ENCODE results near the gene APLP1.

The APLP1 gene

DNA sequence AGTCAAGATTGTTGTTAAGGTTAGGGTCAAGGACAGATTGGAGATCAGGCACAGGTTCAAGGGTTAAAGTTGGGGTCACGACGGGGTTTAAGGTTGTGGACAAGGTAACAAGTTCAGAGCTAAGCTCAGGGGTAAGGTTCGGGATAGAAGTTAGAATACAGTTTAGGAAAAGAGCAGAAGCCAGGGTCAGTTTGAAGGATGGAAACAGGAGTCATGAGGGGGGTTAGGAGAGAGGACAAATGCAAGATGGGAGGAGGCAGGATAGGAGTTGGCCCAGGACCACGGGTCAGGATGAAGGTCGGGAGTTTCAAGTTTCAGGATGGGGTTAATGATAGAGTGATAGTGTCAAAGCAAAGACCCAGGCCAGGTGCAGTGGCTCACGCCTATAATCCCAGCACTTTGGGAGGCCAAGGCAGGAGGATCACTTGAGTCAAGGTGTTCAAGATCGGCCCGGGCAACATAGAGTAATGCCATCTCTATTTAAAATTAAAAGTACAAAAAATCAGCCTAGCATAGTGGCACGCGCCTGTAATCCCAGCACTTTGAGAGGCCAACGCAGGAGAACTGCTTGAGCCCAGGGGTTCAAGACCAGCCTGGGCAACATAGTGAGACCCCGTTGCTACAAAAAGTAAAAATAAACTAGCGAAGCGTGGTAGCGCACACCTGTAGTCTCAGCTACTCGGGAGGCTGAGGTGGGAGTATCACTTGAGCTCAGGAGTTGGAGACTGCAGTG, 23.7 kb upstream of the APLP1 start:
- Histone ChIP-seq H3K9ac (ENCODE audit: low read depth, low read length) (no peak overlapping the region), H3K27me3 (ENCODE audit: insufficient read depth, low read length) (peaks cover 75% of the 10 kb centered on the region), H3K4me1 (ENCODE audit: insufficient read depth, low read length) (peaks cover 3% of the 10 kb centered on the region; the same call in 1 of the 2 replicates), H3K4me3 (ENCODE audit: low read length) (peak overlapping the region; percentile 64; the same call in 1 of the 2 replicates), H3K9me3 (ENCODE audit: insufficient read depth, low read depth, low read length) (no peaks in the 10 kb centered on the region), H3K36me3 (ENCODE audit: insufficient read depth, low read depth, low read length) (no peaks in the 10 kb centered on the region), H3K27ac (ENCODE audit: low read length) (no peak overlapping the region)

DNA sequence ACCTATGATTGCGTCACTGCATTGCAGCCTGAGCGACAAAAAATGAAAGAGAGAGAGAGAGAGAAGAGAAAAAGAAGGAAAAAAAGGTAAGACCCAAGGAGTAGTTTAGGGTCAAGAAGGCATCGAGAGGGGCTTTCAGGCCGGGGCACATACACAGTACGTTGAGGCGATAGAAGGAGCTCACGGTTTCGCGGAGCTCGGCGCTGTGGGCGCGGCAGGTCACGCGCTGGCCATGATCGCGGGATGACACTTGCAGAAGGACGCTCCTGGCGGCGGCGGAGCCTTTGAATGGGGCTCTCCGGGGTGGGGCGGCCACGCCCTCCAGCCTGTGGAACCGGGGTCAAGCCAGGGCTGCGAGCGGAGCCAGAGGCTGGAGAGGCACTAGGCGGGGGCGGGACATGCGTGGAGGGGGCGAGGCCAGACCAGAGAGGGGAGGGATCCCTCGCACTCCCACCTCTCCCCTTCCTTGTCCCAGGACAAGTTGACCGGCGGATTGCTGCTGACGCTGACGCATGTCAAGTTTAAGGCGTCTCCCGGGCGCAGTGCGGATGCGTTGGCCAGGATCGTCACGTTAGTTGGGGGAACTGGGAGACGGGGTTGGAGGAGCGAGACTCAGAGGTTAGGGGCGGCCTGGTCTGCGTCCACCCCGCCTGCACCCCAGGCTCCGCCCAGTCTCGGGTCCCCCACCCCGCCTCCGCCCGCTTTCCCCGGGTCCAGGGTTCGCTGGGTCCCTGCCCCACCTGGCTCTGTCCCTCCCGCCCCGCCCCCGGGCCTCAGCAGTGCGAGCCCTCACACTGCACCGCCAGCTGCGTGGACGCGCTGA, 22.9 kb upstream of the APLP1 start:
- H3K27me3 ChIP-seq (ENCODE audit: insufficient read depth, low read length): peaks cover 83% of the 10 kb centered on the region
- no peak overlapping the region for H3K27ac ChIP-seq (ENCODE audit: low read length)
- no peak overlapping the region for H3K9ac ChIP-seq (ENCODE audit: low read depth, low read length)
- peaks cover 3% of the 10 kb centered on the region; the same call in 1 of the 2 replicates for H3K4me1 ChIP-seq (ENCODE audit: insufficient read depth, low read length)
- peak overlapping the region; percentile 64; the same call in 1 of the 2 replicates for H3K4me3 ChIP-seq (ENCODE audit: low read length)
- no peaks in the 10 kb centered on the region for H3K36me3 ChIP-seq (ENCODE audit: insufficient read depth, low read depth, low read length)
- no peaks in the 10 kb centered on the region for H3K9me3 ChIP-seq (ENCODE audit: insufficient read depth, low read depth, low read length)

DNA sequence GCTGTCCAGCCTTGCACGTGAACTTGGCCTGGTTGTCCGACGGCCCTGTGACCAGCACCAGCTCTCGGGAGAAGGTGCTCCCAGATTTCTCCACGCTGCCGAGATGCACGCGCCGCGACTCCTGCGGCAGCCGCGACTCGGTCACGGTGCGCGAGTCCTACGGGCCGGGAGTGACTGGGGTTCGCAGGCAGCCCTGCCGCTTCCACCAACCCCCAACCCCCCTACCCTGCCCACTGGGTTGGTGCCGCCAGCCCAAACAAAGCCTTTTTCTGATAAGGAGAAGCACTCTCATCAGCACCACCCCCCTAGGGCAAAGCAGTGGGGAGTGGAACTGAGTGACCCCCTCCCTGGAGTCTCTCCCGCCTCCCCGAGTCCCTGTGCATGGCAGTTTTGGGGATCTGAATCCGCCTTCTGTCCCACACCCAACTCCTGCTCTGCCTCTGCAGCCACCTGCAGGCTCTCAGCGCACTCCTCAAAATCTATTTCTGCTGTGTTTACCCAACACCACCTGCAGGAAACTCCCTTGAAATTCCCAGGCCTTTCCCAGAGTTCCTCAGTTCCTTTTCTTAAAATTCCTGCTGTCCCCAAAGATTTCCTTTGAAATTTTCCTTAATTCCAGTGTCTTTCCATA, 22.2 kb upstream of the APLP1 start:
- H3K4me1 ChIP-seq (ENCODE audit: insufficient read depth, low read length): peaks cover 3% of the 10 kb centered on the region; the same call in 1 of the 2 replicates
- peak overlapping the region; percentile 64 for H3K4me3 ChIP-seq (ENCODE audit: low read length)
- no peaks in the 10 kb centered on the region for H3K36me3 ChIP-seq (ENCODE audit: insufficient read depth, low read depth, low read length)
- no peak overlapping the region for H3K27ac ChIP-seq (ENCODE audit: low read length)
- H3K9me3 ChIP-seq (ENCODE audit: insufficient read depth, low read depth, low read length): no peaks in the 10 kb centered on the region
- H3K27me3 ChIP-seq (ENCODE audit: insufficient read depth, low read length): peaks cover 90% of the 10 kb centered on the region
- no peak overlapping the region for H3K9ac ChIP-seq (ENCODE audit: low read depth, low read length)

DNA sequence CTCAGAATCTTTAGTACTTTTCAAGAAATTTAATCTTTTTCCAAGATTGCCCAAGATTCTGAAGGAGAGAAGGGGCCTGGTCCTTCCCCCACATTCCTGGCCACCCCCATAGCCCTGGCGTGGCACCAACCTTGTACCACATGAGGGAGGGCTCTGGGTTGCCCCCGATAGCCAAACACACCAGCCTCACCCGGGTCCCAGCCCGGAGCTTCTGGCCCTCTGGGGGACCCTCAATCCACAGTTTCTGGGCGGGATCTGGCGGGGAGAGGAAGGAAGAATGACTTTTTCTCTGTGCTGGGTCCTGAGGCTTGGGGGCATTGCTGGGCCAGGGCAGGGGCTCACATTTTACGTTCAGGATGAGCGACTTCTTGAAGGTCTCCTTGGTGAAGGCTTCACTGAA, 20.5 kb upstream of the APLP1 start:
- H3K4me1 ChIP-seq (ENCODE audit: insufficient read depth, low read length): peaks cover 3% of the 10 kb centered on the region; the same call in 1 of the 2 replicates
- H3K9me3 ChIP-seq (ENCODE audit: insufficient read depth, low read depth, low read length): no peaks in the 10 kb centered on the region
- H3K4me3 ChIP-seq (ENCODE audit: low read length): no peak overlapping the region
- H3K9ac ChIP-seq (ENCODE audit: low read depth, low read length): no peak overlapping the region
- peaks cover 90% of the 10 kb centered on the region for H3K27me3 ChIP-seq (ENCODE audit: insufficient read depth, low read length)
- no peaks in the 10 kb centered on the region for H3K36me3 ChIP-seq (ENCODE audit: insufficient read depth, low read depth, low read length)
- no peak overlapping the region for H3K27ac ChIP-seq (ENCODE audit: low read length)

DNA sequence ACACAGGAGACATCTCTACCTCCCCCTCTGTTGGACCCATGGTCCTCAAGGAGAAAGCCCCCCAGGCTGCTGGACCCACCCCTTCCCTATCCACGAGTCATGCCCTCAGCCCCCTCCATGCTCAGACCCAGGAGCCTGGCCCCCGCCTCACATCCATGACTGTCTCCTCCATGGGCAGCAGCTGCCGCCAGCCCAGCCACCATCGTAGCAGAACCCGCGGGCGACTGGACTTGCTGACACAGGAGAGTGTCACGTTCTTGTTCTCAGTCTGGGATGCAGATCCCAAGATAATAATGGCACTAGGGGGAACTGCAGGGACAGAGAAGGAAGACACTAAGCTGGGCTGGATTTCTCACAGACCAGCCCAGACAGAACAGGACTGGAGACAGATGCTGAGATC, 19.9 kb upstream of the APLP1 start:
- H3K36me3 ChIP-seq (ENCODE audit: insufficient read depth, low read depth, low read length): no peaks in the 10 kb centered on the region
- H3K9ac ChIP-seq (ENCODE audit: low read depth, low read length): no peak overlapping the region
- H3K9me3 ChIP-seq (ENCODE audit: insufficient read depth, low read depth, low read length): no peaks in the 10 kb centered on the region
- no peak overlapping the region for H3K4me3 ChIP-seq (ENCODE audit: low read length)
- H3K27ac ChIP-seq (ENCODE audit: low read length): no peak overlapping the region
- peaks cover 3% of the 10 kb centered on the region; the same call in 1 of the 2 replicates for H3K4me1 ChIP-seq (ENCODE audit: insufficient read depth, low read length)
- H3K27me3 ChIP-seq (ENCODE audit: insufficient read depth, low read length): peaks cover 87% of the 10 kb centered on the region

DNA sequence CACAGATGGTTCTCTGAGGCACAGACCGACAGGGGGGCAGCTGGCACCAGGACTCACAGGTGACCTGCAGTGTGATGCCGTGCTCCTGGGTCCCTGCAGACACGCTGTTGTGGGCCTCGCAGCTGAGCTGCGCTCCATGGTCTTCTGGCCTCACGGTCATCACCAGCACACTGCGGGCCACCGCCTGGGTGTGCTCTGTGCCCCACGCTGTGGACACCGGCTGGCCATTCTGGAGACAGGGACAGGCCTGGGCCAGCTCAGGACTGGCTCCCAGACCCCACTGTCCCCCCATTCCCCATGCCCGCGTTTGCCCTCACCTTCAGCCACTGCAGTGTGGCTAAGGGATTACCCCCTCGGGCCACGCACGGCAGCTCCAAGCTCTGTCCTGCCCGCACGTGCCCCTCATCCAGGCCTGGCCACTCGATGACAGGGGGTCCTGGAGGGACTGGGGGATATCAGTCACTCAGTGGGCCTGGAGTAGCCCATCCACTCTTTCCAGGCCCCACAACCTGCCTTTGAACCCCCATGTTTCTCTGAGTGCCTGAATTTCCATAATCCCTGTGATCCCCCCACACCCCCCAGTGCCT, 19.4 kb upstream of the APLP1 start:
- Histone ChIP-seq H3K4me3 (ENCODE audit: low read length) (no peak overlapping the region), H3K27me3 (ENCODE audit: insufficient read depth, low read length) (peaks cover 82% of the 10 kb centered on the region), H3K9me3 (ENCODE audit: insufficient read depth, low read depth, low read length) (no peaks in the 10 kb centered on the region), H3K36me3 (ENCODE audit: insufficient read depth, low read depth, low read length) (no peaks in the 10 kb centered on the region), H3K9ac (ENCODE audit: low read depth, low read length) (no peak overlapping the region), H3K27ac (ENCODE audit: low read length) (no peak overlapping the region), H3K4me1 (ENCODE audit: insufficient read depth, low read length) (peaks cover 3% of the 10 kb centered on the region; the same call in 1 of the 2 replicates)

DNA sequence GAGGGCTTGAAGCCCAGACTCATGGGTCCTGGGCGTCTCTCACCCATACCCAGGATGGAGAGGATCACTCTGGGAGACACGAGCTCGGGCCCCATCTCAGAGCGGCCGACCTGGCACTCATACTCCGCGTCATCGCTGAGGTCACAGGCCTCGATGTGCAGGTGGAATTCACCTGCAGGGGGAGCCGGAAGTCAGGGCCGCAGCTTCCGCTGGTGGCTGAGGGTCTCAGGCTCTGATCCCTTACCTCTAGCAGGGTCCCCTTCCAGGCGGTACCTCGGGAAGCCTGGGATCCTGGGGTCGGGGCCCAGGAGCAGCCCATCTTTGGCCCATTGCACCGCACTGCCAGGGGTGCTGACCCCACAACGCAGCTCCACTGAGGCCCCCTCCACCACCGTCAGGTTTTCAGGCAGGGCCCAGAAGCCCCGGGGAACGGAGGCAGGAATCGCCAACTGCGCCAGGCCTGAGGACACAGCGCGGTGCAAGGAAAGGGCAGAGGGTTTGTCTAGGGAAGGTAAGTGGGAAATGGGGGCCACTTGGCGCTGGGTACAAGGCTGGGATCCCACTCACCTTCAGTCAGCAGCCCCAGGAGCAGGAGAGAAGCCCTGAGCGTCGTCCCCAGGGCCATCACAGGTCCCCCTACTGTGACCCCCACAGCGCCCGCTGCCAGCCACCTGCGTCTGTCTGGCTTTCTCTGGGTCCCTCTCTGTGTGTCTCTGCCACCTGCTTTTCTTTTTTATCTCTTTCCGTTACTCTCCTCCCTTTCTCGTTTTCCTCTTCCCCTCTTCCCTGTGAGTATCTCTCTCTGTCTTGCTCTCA, 17.0 kb upstream of the APLP1 start:
- peak overlapping the region; percentile 36; the same call in 1 of the 2 replicates for H3K4me3 ChIP-seq (ENCODE audit: low read length)
- no peaks in the 10 kb centered on the region for H3K36me3 ChIP-seq (ENCODE audit: insufficient read depth, low read depth, low read length)
- no peak overlapping the region for H3K27ac ChIP-seq (ENCODE audit: low read length)
- peaks cover 79% of the 10 kb centered on the region for H3K27me3 ChIP-seq (ENCODE audit: insufficient read depth, low read length)
- H3K4me1 ChIP-seq (ENCODE audit: insufficient read depth, low read length): peaks cover 3% of the 10 kb centered on the region; the same call in 1 of the 2 replicates
- H3K9me3 ChIP-seq (ENCODE audit: insufficient read depth, low read depth, low read length): no peaks in the 10 kb centered on the region
- H3K9ac ChIP-seq (ENCODE audit: low read depth, low read length): no peak overlapping the region; the same call in 1 of the 2 replicates

DNA sequence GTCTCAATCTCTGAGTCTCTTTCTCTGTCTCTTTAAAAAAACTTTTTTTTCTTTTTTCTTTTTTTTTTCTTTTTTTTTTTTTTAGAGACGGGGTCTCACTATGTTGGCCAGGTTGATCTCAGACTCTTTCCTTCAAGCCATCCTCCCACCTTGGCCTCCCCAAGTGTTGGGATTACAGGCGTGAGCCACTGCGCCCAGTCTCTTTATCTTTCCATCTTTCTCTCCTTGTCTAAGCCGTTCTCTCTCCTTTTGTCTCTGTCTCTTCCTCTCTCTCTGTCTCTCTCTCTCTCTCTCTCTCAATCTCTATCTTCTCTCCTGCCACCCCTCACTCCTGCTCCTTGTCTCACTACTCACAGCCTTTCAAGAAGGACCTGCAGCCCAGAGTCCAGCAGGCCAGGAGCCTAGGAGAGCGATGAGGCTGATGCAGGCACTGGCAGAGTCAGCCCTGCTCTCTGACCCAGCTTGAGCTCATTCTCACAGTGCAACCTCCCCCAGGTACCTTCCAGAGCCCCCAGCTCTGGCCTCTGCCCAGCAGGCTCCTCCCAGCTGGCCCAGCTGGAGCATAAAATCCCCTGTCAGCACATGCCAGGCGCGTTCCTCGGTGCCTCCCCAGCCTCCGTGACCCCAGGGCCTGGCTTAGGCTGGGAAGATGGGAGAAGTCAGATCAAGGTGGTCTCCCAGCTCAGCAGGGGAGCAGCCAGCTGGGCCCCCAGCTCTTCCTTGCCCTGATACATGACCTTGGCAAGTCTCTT, 16.2 kb upstream of the APLP1 start, which contains the start of gene NPHS1:
TSS of gene NPHS1 (minus strand) at position 476 of the 752 bp plus-strand sequence. CDS start 667 bp downstream, outside the sequence.
- peaks cover 81% of the 10 kb centered on the region for H3K27me3 ChIP-seq (ENCODE audit: insufficient read depth, low read length)
- no peaks in the 10 kb centered on the region for H3K36me3 ChIP-seq (ENCODE audit: insufficient read depth, low read depth, low read length)
- no peaks in the 10 kb centered on the region; the same call in 1 of the 2 replicates for H3K4me1 ChIP-seq (ENCODE audit: insufficient read depth, low read length)
- H3K27ac ChIP-seq (ENCODE audit: low read length): no peak within 1 kb of the TSS
- no peak within 1 kb of the TSS; the same call in 1 of the 2 replicates for H3K9ac ChIP-seq (ENCODE audit: low read depth, low read length)
- no peaks in the 10 kb centered on the region for H3K9me3 ChIP-seq (ENCODE audit: insufficient read depth, low read depth, low read length)
- H3K4me3 ChIP-seq (ENCODE audit: low read length): peak within 1 kb of the TSS; percentile 36; the same call in 1 of the 2 replicates

DNA sequence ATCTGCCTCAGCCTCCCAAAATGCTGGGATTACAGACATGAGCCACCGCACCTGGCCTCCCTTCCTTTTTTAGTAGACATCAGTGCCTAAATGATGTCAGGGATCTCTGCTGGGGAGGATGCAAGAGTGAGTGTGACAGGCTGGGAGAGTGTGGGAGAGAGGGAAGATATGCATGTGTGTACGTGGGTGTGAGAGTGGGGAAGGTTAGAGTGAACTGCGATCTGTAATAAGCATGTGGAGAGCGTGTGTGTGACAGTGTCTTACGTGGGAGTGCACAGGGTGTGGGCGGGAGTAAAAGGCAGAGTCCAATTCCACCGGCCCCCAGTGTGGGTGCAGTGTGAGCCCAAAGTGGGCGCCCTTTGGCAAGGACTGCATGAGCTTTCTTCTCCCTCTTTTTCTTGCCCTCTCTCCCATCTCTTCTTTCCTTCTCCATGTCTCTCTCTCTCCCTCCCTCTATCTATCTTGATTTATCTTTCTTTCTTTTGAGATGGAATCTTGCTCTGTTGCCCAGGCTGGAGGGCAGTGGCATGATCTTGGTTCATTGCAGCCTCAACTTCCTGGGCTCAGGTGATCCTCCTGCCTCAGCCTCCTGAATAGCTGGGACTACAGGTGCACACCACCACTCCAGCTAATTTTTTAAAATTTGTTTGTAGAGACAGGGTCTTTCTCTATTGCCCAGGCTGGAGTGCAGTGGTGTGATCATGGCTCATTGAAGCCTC, 15.2 kb upstream of the APLP1 start:
- H3K27ac ChIP-seq (ENCODE audit: low read length): no peak overlapping the region
- no peaks in the 10 kb centered on the region; the same call in 1 of the 2 replicates for H3K4me1 ChIP-seq (ENCODE audit: insufficient read depth, low read length)
- no peaks in the 10 kb centered on the region for H3K9me3 ChIP-seq (ENCODE audit: insufficient read depth, low read depth, low read length)
- no peaks in the 10 kb centered on the region for H3K36me3 ChIP-seq (ENCODE audit: insufficient read depth, low read depth, low read length)
- H3K27me3 ChIP-seq (ENCODE audit: insufficient read depth, low read length): peaks cover 85% of the 10 kb centered on the region
- no peak overlapping the region for H3K9ac ChIP-seq (ENCODE audit: low read depth, low read length)
- H3K4me3 ChIP-seq (ENCODE audit: low read length): no peak overlapping the region

Data from iPS-20b (cell line).